Fibroblast of skin of right quadriceps (primary cell): ENCODE data around the gene NPL.
A peak's percentile ranks its signal among the peaks of the same experiment; 100 is the strongest.

ENCODE experiments used
- DNase-seq: peaks from one replicate; pipeline ENCODE4 v3.0.0-alpha.2; 2013

The NPL gene

DNA sequence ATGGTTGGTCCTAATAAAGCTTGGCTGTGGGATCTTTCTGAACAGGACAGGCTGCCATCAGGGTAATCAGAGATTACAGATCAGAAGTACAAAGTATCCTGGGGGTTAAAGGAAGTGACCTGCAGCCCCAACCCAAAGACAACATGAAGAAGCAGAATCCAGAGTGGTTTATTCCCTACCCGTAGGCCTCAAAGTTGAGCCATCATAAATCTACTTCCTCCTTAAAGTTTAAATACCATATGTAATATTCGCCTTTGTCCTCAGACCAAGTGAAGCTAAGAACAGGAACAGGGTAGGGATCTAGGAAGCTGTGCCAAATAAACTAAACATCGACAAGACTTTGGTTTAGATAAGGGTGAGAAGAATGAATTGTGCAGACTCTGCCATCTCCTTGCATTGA lies 33.6 kb downstream of the NPL start:
- DNase-seq, result no peak

DNA sequence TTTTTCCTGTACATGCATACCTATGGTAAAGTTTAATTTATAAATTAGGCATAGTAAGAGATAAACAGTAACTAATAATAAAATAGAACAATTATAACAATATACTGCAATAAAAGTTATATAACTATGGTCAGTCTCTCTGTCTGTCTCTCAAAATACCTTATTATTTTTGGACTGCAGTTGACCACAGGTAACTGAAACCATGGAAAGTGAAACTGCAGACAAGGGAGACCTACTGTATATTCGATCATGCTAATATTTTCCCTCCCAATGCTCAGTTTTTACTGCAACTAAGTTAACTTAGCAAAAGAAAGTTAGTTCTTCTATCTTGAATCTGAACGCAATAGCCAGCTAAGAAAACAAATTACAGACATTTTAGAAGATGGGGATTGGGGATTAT lies 37.3 kb downstream of the NPL start:
- no peak for DNase-seq

DNA sequence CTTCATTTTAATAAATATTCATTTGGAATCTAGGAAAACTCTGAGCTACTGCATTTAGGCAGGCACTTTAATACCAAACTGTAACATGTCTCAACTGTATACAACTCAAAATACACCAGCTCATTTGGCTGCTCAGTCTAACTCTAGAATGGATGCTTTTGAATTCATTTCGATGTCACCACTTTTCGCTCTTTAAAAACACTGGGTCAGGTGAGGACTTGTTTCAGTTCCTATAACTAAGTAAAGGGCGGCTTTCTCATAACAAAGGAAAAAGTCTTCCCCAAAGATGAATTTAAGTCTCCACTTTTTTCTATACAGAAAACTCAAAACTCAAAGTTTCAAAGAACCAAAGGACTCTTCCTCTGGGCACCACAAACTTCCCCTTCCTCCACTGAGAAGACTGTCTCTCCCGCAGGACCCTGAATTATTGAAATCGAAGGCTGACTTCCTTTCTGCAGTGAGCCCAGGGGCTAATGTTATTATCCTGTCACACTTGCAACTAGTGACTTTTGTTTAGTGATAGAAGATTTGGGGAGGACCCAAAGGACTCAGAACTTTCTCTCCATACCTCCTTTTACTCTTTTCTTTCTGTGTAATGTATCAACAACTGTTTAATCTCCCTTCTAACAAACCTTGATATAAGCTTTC lies 39.8 kb downstream of the NPL start:
- DNase-seq, result no peak

DNA sequence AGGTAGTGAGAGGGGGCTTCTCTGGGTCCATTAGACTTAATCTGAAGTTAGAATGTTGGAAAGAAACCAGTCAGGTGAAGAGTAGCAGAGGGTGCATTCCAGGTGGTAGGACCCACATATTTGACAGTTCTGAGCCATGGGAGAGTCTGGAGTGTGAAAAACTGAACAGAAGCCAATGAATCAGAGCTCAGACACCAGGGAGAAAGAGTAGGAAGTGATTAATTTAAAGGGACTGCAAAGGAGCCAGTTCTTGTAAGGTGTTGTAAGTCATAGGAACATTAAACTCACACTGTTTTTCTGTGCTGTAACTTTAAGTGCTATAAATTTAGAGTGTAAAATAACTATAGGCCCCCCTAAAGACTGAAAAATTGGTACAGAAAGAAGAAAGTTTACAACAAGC lies 43.7 kb downstream of the NPL start:
- peak; percentile 32 for DNase-seq

DNA sequence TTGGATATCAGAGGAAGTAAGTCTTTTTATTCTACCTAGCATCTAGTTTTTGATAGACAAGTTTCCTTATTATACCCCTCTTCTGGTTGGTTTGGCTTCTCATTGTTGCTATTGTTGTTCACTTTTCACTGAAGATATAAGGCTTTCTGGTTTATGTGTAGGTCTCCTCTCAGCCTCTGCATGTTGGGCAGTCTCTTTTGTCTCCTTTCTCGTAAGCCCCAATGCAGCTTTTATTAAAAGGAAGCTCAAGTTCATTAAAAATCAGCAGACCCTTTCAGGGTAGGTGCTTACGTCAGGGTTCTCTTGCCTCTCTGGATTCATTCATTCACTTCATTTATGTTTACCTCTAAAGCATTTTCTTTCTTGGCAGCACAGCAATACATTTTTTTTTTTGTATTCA lies 44.8 kb downstream of the NPL start:
- no peak for DNase-seq

DNA sequence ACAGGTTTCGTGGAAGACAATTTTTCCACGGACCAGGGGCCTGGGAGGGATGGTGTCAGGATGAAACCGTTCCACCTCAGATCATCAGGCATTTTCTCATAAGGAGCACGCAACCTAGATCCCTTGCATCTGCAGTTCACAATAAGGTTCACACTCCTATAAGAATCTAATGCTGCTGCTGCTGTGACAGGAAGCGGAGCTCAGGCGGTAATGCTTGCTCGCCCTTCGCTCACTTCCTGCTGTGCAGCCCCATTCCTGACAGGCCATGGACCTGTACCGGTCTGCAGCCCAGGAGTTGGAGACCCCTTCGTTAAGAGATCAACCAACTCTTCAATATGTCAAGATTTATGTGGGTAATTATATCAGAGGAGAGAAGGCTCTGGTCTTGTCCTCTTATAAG lies 46.2 kb downstream of the NPL start:
- DNase-seq, result no peak

DNA sequence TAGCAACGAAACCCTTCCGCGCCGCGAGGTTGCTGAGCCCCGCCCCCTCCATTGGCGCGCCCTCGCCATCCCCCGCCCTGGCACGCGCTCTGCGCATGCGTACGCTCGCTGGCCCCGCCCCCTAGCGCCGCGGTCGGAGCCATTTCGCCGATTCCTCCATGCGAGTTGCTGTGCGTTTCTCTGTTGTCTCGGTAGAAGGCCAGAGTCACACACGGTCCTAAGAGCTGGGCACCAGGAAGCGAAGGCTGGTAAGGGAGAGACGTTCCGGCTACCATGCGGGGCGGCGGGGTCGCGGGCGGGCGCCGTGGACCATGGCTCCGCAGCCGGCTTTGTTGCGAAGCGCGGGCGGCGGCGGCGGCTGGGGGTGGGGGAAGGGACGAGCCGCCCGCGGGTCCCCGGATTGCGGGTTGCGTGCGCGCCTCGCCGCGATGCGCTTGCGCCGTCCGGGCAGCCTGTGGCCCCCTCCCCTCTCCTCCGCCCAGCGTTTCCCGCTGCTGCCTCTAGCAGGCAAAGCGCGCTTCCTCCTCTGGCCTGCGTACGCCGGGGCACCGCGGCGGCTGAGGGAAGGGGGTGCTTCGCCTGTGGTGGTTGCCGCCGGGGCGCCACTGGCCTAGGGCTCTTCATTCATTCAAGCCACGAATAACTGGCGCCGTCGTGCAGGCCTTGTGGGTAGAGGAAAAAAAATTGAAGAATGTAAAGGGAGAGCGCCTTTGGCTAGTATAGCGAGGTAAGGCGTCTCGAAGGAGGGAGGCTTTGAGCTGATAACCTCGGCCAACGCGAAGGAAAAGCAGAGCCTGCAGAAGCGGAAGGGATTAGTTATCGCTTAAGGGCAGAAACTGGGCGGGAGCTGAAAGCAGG lies 49.9 kb downstream of the NPL start, which contains the start of gene DHX9:
Gene DHX9 (plus strand): TSS at position 139 of the 858 bp plus-strand sequence. CDS start 3,220 bp downstream, outside the sequence.
- peak; percentile 88 for DNase-seq

DNA sequence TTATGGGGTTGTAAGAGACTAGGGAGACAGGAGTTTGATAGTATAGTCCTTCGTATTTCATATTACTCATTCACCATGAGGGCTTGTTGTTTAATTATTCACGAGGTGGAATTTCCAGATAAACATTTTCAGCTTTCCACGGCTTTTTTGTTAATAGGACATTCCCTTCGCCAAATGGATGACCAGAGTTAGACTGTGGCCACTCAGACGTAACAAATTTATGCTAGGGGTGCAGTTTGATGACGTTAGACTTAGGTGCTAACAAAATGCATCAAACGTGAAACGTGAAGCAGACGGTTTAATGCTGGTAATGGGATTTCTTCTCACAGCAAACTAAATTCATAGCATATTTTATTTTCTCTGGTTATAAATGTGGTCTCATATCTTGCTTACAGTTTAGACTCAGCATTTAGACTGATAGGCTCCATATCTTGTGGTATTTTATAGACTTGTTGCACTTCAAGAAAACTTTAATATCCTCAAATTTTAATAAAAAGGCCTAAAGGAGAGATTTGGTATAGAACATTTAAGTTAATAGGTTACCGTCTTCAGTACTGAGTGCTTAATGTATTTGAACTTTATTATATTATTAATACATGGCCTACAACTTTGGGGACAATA lies 51.9 kb downstream of the NPL start:
- peak; percentile 17 for DNase-seq

DNA sequence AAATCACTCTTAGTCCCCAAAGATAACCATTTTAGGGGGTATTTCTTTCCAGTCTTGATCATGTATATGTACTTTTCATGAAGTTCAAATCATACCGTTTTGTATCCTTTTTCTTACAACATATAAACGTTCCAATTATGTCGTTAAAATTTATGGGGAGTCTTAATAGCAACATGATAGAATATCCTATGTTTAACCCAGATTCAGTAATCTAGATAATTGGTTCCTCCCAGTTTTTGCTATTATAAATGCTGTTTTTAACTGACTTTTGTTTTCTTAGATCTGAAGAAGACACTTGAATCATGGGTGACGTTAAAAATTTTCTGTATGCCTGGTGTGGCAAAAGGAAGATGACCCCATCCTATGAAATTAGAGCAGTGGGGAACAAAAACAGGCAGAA lies 52.7 kb downstream of the NPL start:
- no peak for DNase-seq

DNA sequence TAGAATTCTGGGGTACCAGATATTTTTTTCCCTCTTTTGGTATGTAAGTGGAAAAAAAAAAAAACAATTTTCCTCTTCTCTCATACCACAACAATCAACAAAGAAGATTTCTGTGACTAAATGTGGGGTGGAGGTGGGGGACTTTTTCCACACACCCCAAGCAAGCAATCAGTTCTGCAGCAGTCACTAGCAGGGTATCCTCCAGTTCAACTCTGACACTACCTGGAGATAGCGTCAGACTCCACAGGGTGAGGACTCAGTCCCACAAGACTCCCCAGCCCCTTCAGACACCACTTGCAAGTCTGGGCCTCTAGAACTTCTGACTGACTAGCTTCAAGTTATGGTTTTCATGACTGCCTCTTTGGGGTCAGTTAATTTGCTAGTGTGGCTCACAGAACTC lies 55.8 kb downstream of the NPL start:
- DNase-seq, result no peak

DNA sequence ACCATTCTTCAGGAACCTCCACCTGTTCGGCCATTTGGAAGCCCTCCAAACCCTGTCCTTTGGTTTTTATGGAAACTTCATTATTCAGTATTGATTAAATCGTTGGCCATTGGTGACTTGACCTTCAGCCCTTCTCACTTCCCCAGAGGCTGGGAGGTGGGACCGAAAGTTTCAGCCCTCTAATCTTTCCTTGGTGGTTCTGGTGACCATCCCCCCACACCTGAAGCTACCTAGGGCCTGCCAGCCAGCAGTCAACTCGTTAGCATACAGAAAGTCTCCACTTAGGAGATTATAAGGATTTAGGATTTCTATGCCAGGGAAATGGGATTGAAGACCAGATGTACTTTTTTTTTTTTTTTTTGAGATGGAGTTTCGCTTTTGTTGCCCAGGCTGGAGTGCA lies 56.3 kb downstream of the NPL start:
- no peak for DNase-seq

DNA sequence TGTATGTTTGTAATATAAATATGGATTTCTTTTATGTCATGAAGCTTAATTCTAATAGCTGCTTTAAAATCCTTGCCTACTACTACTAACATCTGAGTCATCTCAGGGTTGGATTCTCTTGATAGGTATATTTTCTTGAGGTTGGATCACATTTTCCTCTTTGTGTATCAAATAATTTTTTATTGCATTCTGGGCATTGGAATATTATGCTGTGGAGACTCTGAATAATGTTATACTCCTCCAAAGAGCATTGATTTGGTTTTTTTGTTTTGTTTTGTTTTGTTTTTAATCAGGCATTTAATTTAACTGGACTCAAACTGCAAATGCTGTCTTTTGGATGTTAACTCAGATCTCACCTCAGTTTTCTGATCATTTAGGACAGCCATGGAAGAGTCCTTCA lies 57.5 kb downstream of the NPL start:
- no peak for DNase-seq

DNA sequence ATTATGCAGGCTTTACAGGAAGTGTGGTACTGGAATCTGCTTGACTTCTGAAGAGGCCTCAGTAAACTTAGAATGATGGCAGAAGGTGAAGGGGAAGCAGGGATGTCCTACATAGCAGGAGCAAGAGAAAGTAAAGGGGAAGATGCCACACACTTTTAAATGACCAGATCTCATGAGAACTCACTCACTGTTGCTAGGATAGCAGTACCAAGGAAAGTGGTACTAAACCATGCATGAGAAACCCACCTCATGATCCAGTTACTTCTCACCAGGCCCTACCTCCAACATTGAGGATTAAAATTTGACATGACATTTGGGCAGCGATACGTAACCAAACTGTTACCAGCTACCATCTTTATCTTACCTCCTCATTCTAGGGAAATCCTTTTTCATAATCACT lies 59.2 kb downstream of the NPL start:
- no peak for DNase-seq

DNA sequence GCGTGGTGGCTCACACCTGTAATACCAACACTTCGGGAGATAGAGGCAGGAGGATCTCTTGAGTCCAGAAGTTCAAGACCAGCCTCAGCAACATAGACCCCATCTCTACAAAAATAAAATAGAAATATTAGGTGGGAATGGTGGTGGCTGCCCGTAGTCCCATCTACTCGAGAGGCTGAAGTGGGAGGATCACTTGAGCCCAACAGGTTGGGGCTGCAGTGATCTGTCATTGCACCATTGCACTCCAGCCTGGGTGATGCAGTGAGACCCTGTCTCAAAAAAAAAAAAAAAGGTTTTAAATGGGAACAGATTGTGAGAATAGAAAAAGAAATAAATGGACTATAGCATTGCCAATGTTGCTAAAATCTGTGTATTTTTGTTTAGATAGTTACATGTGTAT lies 60.7 kb downstream of the NPL start:
- DNase-seq, result no peak

DNA sequence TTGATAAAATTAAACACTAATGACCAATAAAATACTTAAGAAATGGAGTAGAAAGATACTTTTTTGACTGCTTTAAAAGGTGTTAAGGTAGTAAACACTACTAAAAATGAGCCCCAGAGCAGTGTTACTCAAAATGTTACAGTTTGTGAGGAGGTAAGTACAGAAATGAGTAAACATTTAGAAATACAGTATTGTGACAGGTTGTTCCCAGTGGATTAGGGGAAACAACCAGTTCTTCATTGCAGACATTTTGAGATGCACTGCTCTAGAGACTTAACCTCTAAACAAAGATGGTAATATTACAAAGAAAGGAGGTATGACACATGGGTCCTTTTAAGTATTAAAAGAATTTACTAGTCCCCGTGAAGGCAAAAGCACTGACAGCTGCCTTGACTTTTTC lies 62.3 kb downstream of the NPL start:
- no peak for DNase-seq

DNA sequence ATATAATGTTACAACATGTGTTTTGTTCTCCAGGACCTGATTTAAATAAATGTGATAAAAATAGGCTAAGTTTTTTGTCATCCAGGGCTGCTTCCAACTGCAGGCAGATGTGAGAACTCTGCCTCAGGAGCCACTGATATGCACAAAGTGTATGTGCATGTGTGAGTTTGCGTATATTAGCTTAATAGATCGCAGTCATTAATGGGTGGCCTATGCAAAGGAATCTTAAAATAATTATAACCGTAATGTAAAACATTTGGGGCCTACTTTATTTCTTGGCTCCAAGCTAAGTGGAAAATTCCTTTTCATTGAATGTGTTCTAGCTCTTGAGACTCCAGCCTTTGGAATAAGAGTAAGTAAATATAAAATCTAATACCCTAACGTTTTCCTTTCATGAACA lies 66.3 kb downstream of the NPL start:
- peak; percentile 31 for DNase-seq

DNA sequence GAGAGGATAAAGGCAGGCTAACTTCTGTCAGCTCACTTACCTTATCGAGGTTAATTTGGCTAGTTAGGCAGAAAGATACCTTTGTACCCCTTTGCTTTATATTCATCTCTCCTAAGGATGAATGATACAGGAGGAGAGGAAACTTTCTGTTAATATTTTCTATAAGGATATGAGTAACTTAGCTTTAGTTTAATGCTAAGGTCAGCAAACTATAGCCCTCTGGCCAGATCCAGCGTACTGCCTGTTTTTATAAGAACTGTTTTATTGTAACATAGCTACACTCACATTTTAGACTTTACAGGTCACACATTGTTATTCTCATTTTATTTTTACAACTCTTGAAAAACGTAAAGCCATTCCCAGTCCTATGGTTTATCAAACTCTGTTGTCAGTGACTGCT lies 67.6 kb downstream of the NPL start:
- DNase-seq, result no peak

DNA sequence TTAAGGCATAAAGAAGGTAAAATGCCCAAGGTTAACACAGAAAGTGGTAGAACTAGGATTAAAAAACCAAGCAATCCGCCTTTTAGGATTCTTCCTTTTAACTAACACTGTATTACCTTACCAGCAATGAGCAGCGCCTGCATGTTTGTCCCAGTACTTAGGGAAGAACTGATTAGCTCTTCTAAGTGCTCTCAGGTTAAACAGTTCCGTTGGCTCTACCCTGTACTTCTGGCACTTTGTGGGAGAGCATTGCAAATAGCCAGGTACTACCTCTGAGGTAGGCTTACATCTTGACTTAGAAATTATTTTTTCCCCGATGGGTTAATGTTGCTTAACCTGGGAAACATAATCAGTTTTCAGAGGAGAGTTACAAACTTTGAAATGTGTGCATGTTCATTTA lies 71.1 kb downstream of the NPL start:
- DNase-seq, result no peak

DNA sequence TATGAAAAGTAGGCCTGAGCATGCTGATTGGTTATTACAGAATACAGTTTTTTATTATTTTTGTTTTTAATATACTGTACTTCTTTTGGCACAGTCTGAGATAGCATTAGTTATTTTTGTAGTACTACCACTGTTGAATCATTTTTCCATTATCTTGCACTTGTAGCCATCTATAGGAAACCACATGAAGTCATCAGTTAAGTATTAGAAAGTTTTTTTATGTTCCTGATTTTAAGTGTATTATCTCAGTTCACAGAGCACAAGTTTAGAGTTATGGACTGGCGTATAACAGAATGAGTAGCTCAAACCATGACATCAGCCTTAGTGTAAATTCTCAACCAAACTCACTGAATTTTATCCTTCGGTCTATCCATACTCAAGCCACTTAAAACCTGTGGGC lies 72.4 kb downstream of the NPL start:
- peak; percentile 10 for DNase-seq

DNA sequence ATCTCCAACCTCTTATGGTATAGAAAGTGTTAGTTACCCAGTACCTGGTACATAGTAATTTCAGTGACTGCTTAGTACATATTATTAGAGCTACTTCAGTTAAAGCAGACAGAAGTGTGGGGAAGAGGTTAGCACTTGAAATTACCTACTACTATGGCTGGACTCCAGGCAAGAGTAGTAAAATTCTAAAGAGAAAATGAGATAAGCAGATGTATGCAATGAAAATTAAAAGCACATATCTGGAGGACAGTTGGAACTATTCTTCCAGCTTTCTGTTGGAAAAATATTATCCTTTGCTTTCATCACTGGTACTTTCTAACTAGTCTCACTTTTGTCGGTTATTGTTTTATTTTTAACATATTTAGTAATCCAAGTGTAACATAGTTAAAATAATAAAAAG lies 73.3 kb downstream of the NPL start:
- DNase-seq, result no peak

DNA sequence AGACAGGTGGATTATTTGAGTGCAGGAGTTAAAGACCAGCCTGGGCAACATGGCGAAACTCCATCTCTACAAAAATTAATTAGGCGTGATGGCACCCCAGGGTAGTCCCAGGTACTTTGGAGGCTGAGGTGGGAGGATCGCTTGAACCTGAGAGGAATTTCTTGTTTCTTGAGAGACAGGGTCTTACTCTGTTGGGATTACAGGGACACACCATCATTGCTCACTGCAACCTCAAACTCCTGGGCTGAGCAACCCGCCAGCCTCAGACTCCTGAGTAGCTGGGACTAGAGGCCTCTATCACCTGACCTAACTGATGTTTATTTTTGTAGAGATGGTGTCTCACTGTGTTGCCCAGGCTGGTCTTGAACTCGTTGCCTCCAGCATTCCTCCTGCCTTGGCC lies 74.4 kb downstream of the NPL start:
- DNase-seq, result no peak

DNA sequence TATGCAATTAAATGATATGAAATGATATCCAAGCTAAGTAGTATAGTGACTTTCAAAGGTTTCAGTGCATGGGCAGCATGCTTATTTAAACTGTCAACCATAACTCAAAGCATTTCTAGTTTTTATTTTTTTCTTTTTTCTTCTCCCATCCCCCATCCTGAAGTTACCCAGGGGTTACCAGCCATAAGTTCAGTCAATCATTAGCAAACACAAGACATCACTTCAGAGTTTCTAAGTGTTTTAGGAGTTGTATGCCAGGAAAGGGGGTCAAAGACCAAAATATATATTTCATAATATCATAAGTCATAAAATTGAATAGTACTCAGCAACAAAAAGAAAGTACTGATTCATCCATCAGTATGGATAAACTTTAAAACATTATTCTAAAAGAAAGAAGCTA lies 78.3 kb downstream of the NPL start:
- DNase-seq, result no peak

DNA sequence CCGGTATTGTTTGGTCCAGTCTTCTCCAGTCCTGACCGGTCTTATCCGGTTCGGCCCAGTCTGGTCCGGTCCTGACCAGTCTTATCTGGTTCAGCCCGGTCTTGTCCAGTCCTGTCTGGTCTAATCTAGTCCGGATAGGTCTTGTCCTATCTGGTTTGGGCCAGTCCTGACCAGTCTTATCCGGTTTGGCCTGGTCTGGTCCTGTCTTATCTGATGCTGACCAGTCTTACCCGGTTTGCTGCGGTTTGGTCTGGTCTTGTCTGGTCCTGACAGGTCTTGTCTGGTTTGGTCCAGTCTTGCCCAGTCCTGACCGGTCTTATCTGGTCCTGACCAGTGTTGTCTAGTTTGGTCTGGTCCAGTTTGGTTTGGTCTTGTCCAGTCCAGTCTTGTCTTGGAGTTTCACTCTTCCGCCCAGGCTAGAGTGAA lies 79.7 kb downstream of the NPL start:
- no peak for DNase-seq

DNA sequence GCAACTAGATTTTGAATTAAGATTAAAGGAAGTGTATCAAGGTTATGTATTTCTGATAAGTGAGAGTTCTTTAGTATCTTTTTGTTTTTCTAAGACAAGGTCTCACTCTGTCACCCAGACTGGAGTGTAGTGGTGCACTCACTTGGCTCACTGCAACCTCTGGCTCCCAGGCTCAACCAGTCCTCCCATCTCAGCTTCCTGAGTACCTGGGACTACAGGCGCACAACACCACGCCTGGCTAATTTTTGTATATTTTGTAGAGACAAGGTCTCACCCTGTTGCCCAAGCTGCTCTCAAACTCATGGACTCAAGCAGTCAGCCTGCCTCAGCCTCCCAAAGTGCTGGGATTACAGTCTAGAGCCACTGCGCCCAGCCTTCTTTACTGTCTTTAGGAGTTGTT lies 83.3 kb downstream of the NPL start:
- no peak for DNase-seq
